HCT116 (cell line): ENCODE measurements around the gene TNFRSF8. TPM values are rescaled to one million over a fixed set of nuclear protein-coding genes. Genes with fewer than 3 reads are reported as not detected.

Experiments
- ATAC-seq: fragments of 200-7000 bp; cut with Tn5 transposase; 2 replicates; pipeline ENCODE4 v1.9.1; 2020; ENCODE audit warnings: mild to moderate bottlenecking, moderate library complexity
- BruUV-seq: library from RNA; stranded (reverse); fragments of 400-500 nt; replicated peaks from 2 replicates; lab custom pipeline; 2021; lab: Mats Ljungman, UMichigan
- CTCF ChIA-PET: fragments of 300-600 bp; sonication (Branson Sonifier 250); formaldehyde crosslinking; loops from one replicate; lab custom pipeline; 2021; ENCODE audit warnings: antibody characterized with exemption; lab: Charles Lee
- POLR2A ChIA-PET: fragments of 300-600, 350-600 bp; sonication (Branson Sonifier 250); formaldehyde crosslinking; loops from one replicate; lab custom pipeline; 2021; ENCODE audit warnings: antibody characterized with exemption; lab: Charles Lee
- RAD21 ChIA-PET, 2 experiments: fragments of 300-600 bp; sonication (Branson Sonifier 250); formaldehyde crosslinking; loops; one replicate each; lab custom pipeline; 2023; ENCODE audit warnings: low total read pairs in 2 of 2; ENCODE audit not compliant: uncharacterized antibody in 2 of 2, unreplicated experiment in 2 of 2, low non-redundant PET in 1 of 2; lab: Charles Lee
- DNase-seq: peaks from one replicate; pipeline ENCODE4 v3.0.0-alpha.2; 2010; ENCODE audit warnings: low read depth, low spot score
- H2AFZ ChIP-seq: fragments of 200-600 bp; shearing (Covaris generic), sonication (generic); 2 replicates; pipeline ENCODE4 v1.6.1; 2017; ENCODE audit warnings: low read depth, mixed run types, mixed read lengths, antibody characterized with exemption, low read length; ENCODE audit not compliant: poor library complexity, severe bottlenecking
- H3K27ac ChIP-seq: 2 replicates; pipeline ENCODE4 v1.5.1; 2012; ENCODE audit warnings: low read depth, low read length
- H3K27me3 ChIP-seq: fragments of 200-600 bp; sonication (generic); 2 replicates; pipeline ENCODE4 v1.6.1; 2016; ENCODE audit warnings: mixed run types, low read length, mixed read lengths; ENCODE audit not compliant: insufficient read depth
- H3K36me3 ChIP-seq, 2 experiments: fragments of 200-500 bp in 1 of 2; fragments of 200-600 bp in 1 of 2; sonication (Bioruptor generic) in 1 of 2; sonication (generic) in 1 of 2; 2 replicates each; pipeline versions ENCODE4 v1.5.1 to v1.6.1; 2014 to 2016; ENCODE audit warnings: low read length in 2 of 2, inconsistent platforms in 1 of 2, mixed read lengths in 1 of 2, mixed run types in 1 of 2; ENCODE audit not compliant: insufficient read depth in 2 of 2, control insufficient read depth in 1 of 2
- H3K4me1 ChIP-seq, 2 experiments: fragments of 200-600 bp in 1 of 2; sonication (generic) in 1 of 2; 2 replicates each; pipeline versions ENCODE4 v1.5.1 to v1.6.1; 2012 to 2017; ENCODE audit warnings: low read length in 2 of 2, inconsistent platforms in 1 of 2, mild to moderate bottlenecking in 1 of 2, mixed read lengths in 1 of 2, mixed run types in 1 of 2, moderate library complexity in 1 of 2; ENCODE audit not compliant: insufficient read depth in 2 of 2, control insufficient read depth in 1 of 2
- H3K4me2 ChIP-seq: fragments of 200-600 bp; sonication (generic); 2 replicates; pipeline ENCODE4 v1.6.1; 2017; ENCODE audit warnings: mixed run types, low read length, mixed read lengths
- H3K4me3 ChIP-seq, 2 experiments: fragments of 200-600 bp in 1 of 2; sonication (generic) in 1 of 2; replicated peaks in 1 of 2; 2 replicates each; pipeline ENCODE4 v1.5.1; 2011 to 2016; ENCODE audit warnings: low read length in 2 of 2, control low read depth in 1 of 2, low read depth in 1 of 2, mild to moderate bottlenecking in 1 of 2, mixed read lengths in 1 of 2, mixed run types in 1 of 2
- H3K79me2 ChIP-seq: fragments of 200-600 bp; sonication (generic); 2 replicates; pipeline ENCODE4 v1.6.1; 2017; ENCODE audit warnings: mild to moderate bottlenecking, mixed run types, low read length, moderate library complexity, mixed read lengths; ENCODE audit not compliant: insufficient read depth
- H3K9ac ChIP-seq: fragments of 200-600 bp; sonication (generic); 2 replicates; pipeline ENCODE4 v1.6.1; 2016; ENCODE audit warnings: low read length, mixed read lengths
- H3K9me2 ChIP-seq: fragments of 200-600 bp; sonication (generic), shearing (Covaris generic); 2 replicates; pipeline ENCODE4 v1.6.1; 2017; ENCODE audit warnings: mixed run types, mild to moderate bottlenecking, moderate library complexity; ENCODE audit not compliant: insufficient read depth
- H3K9me3 ChIP-seq, 2 experiments: fragments of 200-500 bp in 1 of 2; fragments of 200-600 bp in 1 of 2; sonication (Bioruptor generic) in 1 of 2; sonication (generic) in 1 of 2; 2 replicates each; pipeline ENCODE4 v1.6.1; 2014 to 2017; ENCODE audit warnings: low read length in 2 of 2, mixed read lengths in 2 of 2, inconsistent platforms in 1 of 2, low read depth in 1 of 2, mild to moderate bottlenecking in 1 of 2, mixed run types in 1 of 2, moderate library complexity in 1 of 2; ENCODE audit not compliant: control insufficient read depth in 1 of 2, insufficient read depth in 1 of 2
- H4K20me1 ChIP-seq: fragments of 200-600 bp; sonication (generic), shearing (Covaris generic); 2 replicates; pipeline ENCODE4 v1.6.1; 2017; ENCODE audit warnings: mixed run types, mild to moderate bottlenecking, moderate library complexity; ENCODE audit not compliant: insufficient read depth
- CBX3 ChIP-seq: IDR thresholded peaks from 2 replicates; pipeline ENCODE4 v1.6.1; 2012; ENCODE audit warnings: low read depth
- EZH2 ChIP-seq: fragments of 200-600 bp; sonication (generic); IDR thresholded peaks from 2 replicates; pipeline ENCODE4 v1.6.1; 2017; ENCODE audit warnings: antibody characterized with exemption, mixed run types
- FOSL1 ChIP-seq: IDR thresholded peaks from 2 replicates; pipeline ENCODE4 v1.6.1; 2012; ENCODE audit warnings: low read depth
- POLR2AphosphoS5 ChIP-seq: IDR thresholded peaks from 2 replicates; pipeline ENCODE4 v1.6.1; 2011; ENCODE audit warnings: mild to moderate bottlenecking, low read depth, low read length, moderate library complexity
- SIN3A ChIP-seq: IDR thresholded peaks from 2 replicates; pipeline ENCODE4 v1.6.1; 2012; ENCODE audit warnings: low read depth
- SP1 ChIP-seq: IDR thresholded peaks from 2 replicates; pipeline ENCODE4 v1.6.1; 2012; ENCODE audit warnings: low read depth
- SRF ChIP-seq: IDR thresholded peaks from 2 replicates; pipeline ENCODE4 v1.6.1; 2012; ENCODE audit warnings: low read depth
- TCF7L2 ChIP-seq: IDR thresholded peaks from 2 replicates; pipeline ENCODE4 v1.7.0; 2011; ENCODE audit warnings: borderline replicate concordance, inconsistent platforms; ENCODE audit not compliant: insufficient read depth, insufficient read length; ENCODE audit errors: extremely low read depth
- ZBTB33 ChIP-seq: IDR thresholded peaks from 2 replicates; pipeline ENCODE4 v1.6.1; 2011; ENCODE audit warnings: mild to moderate bottlenecking, low read length, moderate library complexity; ENCODE audit not compliant: insufficient replicate concordance; ENCODE audit errors: extremely low read depth
- ZFX ChIP-seq: fragments of 450-650 bp; IDR thresholded peaks from 2 replicates; pipeline ENCODE4 v1.6.1; 2017
- intact Hi-C: fragments of 100-400 bp; cut with micrococcal nuclease; formaldehyde crosslinking; loops from 2 replicates; pipeline ENCODE4 v1.10.0; 2022
- total RNA-seq: library from RNA; stranded (reverse); gene quantifications from one replicate; pipeline ENCODE4 v1.2.1, GENCODE V29; 2021; ENCODE audit not compliant: unreplicated experiment
- TF ChIP-seq, protein P1 (sequence below), 3 experiments: fragments of 200-600 bp in 1 of 3; sonication (generic) in 1 of 3; IDR thresholded peaks in 2 of 3; conservative IDR thresholded peaks in 1 of 3; 2 replicates each; pipeline ENCODE4 v1.5.1; 2012 to 2017; ENCODE audit warnings: low read depth in 2 of 3, low read length in 2 of 3, antibody characterized with exemption in 1 of 3, borderline replicate concordance in 1 of 3, control low read depth in 1 of 3, mild to moderate bottlenecking in 1 of 3, mixed read lengths in 1 of 3, mixed run types in 1 of 3, moderate library complexity in 1 of 3; ENCODE audit not compliant: insufficient read depth in 1 of 3

TNFRSF8 gene
- total RNA-seq, 1 experiment from 2014 or later, result 0.17 TPM

GRCh38 chr1:12136916-12137610 is 74.0 kb downstream of the TNFRSF8 start:
- Histone ChIP-seq H3K36me3 (no peaks in the 10 kb centered on the region), H3K79me2 (no peaks in the 10 kb centered on the region), H3K27me3 (no peaks in the 10 kb centered on the region), H3K9me3 (no peaks in the 10 kb centered on the region)
- intact Hi-C loops, result no loop called here
- no peak for DNase-seq
- ChIA-PET RAD21 (interaction anchor here in 1 of 2 experiments (0.6 kb wide), 1 partner anchor 270 kb away, joined by 3 read pairs; no protein-coding TSS in a partner anchor), CTCF (interaction anchor here (1.4 kb wide), 1 partner anchor 12 kb away, joined by 5 read pairs; no protein-coding TSS in a partner anchor)
- TF ChIP-seq ZBTB33 (no peak), TCF7L2 (no peak), SRF (no peak), EZH2 (no peak), FOSL1 (no peak), SIN3A (no peak), SP1 (no peak), POLR2AphosphoS5 (no peak), ZFX (no peak), CBX3 (no peak)
- TF ChIP-seq, protein P1, sequence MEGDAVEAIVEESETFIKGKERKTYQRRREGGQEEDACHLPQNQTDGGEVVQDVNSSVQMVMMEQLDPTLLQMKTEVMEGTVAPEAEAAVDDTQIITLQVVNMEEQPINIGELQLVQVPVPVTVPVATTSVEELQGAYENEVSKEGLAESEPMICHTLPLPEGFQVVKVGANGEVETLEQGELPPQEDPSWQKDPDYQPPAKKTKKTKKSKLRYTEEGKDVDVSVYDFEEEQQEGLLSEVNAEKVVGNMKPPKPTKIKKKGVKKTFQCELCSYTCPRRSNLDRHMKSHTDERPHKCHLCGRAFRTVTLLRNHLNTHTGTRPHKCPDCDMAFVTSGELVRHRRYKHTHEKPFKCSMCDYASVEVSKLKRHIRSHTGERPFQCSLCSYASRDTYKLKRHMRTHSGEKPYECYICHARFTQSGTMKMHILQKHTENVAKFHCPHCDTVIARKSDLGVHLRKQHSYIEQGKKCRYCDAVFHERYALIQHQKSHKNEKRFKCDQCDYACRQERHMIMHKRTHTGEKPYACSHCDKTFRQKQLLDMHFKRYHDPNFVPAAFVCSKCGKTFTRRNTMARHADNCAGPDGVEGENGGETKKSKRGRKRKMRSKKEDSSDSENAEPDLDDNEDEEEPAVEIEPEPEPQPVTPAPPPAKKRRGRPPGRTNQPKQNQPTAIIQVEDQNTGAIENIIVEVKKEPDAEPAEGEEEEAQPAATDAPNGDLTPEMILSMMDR (IDR thresholded peaks at IDR 0.05 in 2 of 3, conservative IDR thresholded peaks at IDR 0.05 in 1 of 3; ENCODE audit: borderline replicate concordance in 1 of 3, insufficient read depth in 1 of 3, low read depth in 2 of 3, low read length in 2 of 3), result no peak
- TF ChIP-seq, all 23 proteins: peak for 0
- no peak for ATAC-seq
- no TSS peak for BruUV-seq
- Histone ChIP-seq H4K20me1 (no peaks in the 10 kb centered on the region), H3K9me2 (no peaks in the 10 kb centered on the region), H3K4me1 (no peaks in the 10 kb centered on the region), H3K27ac (no peak overlapping the region), H3K9ac (no peak overlapping the region), H3K4me2 (no peak overlapping the region), H2AFZ (no peak overlapping the region), H3K4me3 (no peak overlapping the region)
- POLR2A ChIA-PET, result interaction anchor here (1.2 kb wide), 1 partner anchor 23 kb away, joined by 3 read pairs; no protein-coding TSS in a partner anchor
